HG03469 (cell line): ENCODE data around the gene RUFY1.
"Not testable (repeated sequence)": the region's sequence is repeated elsewhere in the genome, so short reads cannot be mapped to it uniquely, and the experiment has no call there.

Experiments used
- ATAC-seq: cut with Tn5 transposase; IDR thresholded peaks from one replicate; pipeline ENCODE4 v1.9.1; 2021; ENCODE audit warnings: mild to moderate bottlenecking, moderate library complexity, moderate number of reproducible peaks; ENCODE audit not compliant: unreplicated experiment

The RUFY1 gene

DNA sequence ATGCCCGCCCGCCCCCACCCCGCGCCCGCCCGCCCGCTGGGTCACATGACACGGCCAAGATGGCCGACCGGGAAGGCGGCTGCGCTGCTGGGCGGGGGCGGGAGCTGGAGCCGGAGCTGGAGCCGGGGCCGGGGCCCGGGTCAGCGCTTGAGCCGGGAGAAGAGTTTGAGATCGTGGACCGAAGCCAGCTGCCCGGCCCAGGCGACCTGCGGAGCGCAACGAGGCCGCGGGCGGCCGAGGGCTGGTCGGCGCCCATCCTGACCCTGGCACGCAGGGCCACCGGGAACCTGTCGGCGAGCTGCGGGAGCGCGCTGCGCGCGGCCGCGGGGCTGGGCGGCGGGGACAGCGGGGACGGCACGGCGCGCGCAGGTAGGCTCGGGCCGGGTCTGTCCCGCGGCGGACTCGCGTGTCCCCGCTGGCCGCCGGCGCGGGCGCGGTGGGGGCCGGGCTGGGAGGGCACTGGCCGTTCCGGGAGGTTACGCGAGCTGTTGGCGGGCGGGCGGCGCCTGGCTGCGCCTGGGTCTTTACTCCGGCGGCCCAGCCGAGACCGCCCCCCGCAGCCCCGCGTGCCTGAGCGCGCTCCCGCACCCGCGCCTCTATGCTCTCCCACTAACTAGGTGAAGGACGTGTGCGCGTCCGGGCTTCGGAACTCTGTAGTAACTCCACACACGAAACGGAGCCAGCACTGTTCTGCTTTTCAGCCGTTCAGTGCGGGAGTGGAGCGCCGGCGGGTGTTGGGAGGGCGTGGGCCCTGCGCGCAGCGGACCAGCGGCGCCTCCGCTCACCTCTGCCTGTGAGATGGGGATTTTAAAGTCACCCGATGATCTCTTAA lies at the start of gene RUFY1:
Gene RUFY1 (plus strand): TSS at position 44 of the 832 bp plus-strand sequence. CDS start 16 bp downstream, at position 60.
- peak; percentile 61 for ATAC-seq

DNA sequence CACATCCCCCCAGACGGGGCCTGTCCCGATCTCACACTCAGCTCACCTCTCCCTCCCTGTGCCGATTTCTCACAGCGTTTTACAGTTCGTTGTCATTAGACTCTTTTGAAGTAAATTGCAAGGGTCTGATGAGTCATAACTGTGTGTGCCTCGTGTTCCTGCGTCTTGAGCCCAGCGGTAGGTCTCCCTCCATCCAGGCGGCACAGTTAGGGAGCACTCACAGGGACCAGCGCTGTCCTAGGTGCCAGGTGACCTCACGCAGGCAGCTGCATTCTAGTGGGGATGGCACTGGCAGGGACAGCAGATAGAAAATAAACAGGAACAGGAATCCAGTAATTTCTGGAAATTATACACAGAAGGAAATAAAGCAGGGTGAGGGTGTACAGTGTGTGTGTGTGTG lies 48.4 kb upstream of the RUFY1 start:
- ATAC-seq: not testable (repeated sequence)

- not testable (repeated sequence) for ATAC-seq
Measured at GRCh38 chr5:179502420-179502819, 47.9 kb upstream of the RUFY1 start.

DNA sequence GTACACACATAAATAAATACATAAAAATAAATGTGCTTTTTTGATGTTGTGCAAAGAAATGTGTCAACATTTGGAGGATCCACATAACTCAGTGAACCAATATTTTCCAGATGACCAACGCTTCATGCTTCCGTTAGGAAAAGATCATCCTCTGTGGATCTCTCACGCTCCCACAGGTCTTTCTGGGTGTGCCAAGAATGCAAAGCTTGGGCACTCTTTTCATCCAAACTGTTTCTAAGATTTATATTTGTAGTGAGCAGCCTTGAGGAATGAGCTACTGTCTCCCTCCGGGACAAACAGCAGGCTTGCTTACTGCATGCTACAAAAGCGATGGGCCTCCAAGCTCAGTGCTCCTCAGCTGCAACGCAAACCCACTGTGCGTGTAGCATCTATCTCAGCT lies 46.2 kb upstream of the RUFY1 start:
- no peak for ATAC-seq

GRCh38 chr5:179504600-179505396 lies 45.6 kb upstream of the RUFY1 start:
- no peak for ATAC-seq

DNA sequence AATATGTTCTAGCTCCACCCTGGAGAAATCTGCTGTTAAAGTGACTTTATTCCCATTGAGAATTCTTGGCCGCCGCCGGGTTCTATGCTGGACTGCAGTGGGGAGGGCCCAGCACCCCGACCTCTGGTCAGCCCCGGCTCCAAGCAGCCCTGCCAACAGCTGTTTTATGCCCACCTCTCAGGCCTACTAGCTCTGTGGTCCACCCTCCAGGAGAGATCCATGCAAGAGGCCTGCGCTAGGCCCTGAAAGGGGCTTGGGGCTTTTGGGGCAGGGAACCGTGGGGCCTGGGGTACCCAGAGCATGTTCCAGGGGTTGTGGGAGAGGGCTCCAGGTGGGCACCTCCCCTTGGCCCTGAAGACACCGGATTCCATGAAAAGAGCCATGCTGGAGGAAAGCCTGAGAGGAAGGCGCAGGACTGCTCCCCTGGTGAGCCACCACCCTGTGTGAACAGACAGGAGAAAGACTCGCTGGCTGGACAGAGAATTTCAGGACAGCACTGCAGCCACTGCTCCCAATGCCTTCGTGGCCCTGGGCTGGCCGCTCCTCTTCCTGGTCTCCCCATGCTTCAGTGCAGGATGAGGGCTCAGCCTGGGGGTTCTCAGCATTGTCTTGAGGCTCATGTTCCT lies 44.6 kb upstream of the RUFY1 start:
- ATAC-seq: no peak

DNA sequence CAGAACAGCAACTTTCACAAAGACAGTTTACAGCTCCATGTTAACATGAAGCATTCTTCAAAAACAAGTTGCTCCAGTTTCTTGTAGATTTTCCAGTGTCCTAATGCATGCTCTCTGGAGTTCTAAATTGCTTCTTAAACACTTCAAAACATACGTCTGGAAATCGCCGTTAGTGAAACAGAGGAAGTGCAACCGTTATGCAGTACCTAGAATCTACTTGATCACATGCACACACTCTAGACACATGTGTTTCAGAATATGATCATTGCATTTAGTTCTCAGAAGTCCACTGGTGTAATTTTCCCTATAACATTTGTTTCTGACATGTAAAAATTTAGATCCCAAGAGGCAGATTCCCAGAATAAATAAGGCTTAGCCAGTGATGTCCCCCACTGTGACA lies 41.1 kb upstream of the RUFY1 start:
- no peak for ATAC-seq

- ATAC-seq: no peak
Measured at GRCh38 chr5:179509845-179510244, 40.5 kb upstream of the RUFY1 start.

GRCh38 chr5:179512452-179513000 lies 37.8 kb upstream of the RUFY1 start:
- ATAC-seq: no peak

GRCh38 chr5:179515501-179515900 lies 34.9 kb upstream of the RUFY1 start:
- not testable (repeated sequence) for ATAC-seq

DNA sequence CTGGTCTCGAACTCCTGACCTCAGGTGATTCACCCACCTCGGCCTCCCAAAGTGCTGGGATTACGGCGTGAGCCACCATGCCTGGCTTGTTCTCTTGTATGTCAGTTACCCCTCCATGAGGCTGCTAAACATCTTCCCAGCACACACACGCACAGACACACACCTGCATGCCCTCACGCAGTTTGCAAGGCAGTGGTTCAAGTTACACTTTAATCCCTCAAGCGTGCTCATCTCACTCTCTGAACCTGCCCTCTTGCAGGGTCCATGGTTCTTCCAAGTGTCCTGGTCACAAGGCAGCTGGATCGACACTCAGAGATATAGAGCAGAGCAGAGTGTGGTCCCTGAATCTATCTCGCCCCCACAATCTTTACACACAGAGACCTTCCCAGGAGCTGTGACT lies 34.1 kb upstream of the RUFY1 start:
- ATAC-seq: no peak

DNA sequence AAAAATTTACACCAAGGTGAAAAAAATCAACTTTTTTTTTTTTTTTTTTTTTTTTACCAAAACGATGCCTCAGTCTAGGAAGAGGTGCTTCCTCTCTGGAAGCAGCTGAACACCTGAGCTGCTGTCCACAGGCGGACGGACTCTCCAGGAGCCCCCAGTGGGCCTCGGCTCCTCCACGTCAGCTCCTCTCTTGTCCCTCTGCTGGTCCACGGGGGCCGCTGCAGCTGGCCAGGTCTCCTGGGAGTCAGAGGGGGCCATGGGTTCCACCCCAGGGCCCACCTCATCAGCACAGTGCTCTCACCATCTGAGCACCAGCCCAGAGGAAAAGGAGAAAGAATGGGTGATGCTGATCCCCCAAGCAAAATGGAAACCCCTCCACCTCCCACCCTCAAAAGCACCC lies 32.6 kb upstream of the RUFY1 start:
- not testable (repeated sequence) for ATAC-seq

DNA sequence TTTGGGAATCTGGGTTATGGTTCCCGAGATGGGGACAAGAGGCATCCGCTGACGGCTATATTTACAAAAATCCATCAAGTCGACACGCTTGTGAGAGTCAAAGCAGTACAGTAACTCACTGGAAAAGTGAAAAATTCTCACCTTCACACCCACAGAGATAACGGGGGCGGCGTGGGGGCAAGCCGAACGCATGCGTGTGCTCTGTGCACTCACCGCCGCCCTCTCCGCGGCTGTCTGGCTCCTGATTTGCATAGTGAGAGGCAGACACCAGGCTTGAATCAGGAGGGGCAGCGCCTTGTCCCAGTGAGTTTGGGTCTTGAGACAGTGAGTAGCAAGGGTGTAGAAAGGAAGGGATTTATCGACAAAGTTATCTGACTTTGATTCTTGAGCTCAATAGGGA lies 32.0 kb upstream of the RUFY1 start:
- ATAC-seq: peak; percentile 79

DNA sequence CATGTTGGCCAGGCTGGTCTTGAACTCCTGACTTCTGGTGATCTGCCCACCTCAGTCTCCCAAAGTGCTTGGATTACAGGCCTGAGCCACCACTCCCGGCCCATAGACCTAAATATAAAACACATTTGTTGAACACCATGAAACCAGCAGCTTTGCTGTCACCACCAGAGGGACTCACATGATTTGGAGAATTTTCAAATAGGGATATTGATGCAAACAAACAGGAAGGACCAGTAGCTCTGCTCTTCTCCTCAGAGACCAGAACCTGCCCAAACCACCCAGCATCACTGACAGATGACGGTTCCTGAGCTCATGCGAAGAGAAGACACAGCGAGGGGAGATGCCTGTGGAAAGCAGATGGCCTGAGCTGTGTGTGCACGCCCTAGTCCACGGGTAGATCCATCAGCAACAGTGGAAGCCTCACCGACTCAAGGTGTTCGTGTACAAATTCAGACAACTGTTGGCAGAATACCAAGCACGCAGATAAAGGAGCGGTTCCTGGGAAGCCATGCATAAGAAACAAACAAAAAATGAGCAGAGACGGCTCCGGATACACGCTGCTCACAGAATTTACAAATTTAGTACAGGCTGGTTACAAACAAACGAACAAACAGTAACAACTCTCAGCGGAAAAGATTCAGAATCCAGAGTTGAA lies 30.8 kb upstream of the RUFY1 start:
- not testable (repeated sequence) for ATAC-seq

- ATAC-seq: not testable (repeated sequence)
Measured at GRCh38 chr5:179522107-179522506, 28.2 kb upstream of the RUFY1 start.

- ATAC-seq: no peak
Measured at GRCh38 chr5:179526978-179527377, 23.4 kb upstream of the RUFY1 start.

- no peak for ATAC-seq
Measured at GRCh38 chr5:179530069-179530998, 20.0 kb upstream of the RUFY1 start.

GRCh38 chr5:179533024-179533423 lies 17.3 kb upstream of the RUFY1 start:
- no peak for ATAC-seq

DNA sequence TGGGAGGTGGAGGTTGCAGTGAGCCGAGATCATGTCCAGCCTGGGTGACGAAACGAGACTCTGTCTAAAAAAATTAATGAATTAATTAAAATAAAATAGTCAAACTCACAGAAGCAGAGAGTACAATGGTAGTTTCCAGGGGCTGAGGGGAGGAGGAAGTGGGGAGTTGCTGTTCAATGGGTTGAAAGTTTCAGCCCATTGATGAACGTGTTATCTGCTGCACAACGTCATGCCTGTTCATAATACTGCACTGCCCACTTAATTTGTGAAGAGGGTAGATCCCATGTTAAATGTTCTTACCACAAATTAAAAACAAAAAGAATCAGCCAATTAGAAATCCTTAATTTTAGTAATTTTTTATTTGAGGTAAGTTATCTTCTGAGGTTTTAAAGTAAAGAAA lies 16.4 kb upstream of the RUFY1 start:
- ATAC-seq: peak; percentile 36

- no peak for ATAC-seq
Measured at GRCh38 chr5:179534431-179534830, 15.9 kb upstream of the RUFY1 start.
